ENCODE data around the gene SUSD4.

The SUSD4 gene

DNA sequence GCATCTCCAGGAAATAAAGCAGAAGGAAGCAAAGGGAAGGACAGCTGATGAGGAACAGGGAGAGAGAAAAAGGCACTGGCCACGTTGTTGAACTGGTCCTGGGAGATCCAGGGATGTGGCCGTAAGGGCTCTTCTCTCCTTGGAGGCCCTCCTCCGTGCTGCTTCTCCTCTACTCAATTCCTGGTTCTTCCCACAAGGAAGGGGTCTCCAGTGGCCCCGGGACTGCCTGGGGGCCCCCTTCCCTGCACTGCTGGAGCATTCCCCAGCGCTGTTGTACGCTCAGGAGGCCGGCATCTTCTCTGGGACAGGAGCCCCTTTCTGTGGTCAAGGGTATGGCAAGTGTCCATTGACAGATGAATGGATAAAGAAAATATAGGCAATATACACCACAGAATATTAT, 132.4 kb downstream of the SUSD4 start:
- no peak overlapping the region for H2AFZ ChIP-seq (ENCODE audit: low read depth, low read length)
- no peaks in the 10 kb centered on the region for H3K9me3 ChIP-seq (ENCODE audit: low read length)
- H3K4me3 ChIP-seq (ENCODE audit: low read length): no peak overlapping the region
- H3K36me3 ChIP-seq (ENCODE audit: insufficient read depth, low read length): no peaks in the 10 kb centered on the region
- no peaks in the 10 kb centered on the region for H3K4me1 ChIP-seq (ENCODE audit: insufficient read depth, low read length)
- peaks cover under 1% of the 10 kb centered on the region for H3K27me3 ChIP-seq (ENCODE audit: insufficient read depth, low read length)

DNA sequence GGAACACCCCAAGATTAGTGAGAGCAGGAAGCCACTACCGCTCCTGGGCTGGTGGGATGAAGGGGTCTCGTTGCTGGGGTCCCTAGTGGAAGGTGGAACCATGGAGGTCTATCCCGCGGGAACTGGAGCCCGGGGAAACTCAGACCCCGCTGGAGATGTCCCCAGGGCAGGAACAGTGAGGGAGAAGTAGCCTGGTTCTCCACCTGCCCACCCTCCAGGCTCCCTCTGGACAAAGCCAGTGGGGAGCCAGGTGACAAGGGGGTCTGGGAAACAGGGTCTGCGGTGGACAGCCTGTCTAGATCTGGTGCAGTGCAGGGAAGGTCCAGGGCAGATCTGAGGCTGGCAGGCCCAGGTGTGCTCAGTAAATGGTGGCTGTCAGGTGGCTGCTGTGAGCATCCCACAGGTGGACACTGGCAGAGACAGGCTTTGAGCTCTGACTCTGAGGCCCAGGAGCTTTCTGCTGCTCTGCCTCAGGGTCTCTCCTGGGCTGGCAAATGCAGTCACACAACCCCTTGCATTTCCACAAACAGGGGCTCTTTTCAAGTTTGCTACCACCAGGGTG, 132.9 kb downstream of the SUSD4 start:
- Histone ChIP-seq H3K36me3 (ENCODE audit: insufficient read depth, low read length) (no peaks in the 10 kb centered on the region), H3K9me3 (ENCODE audit: low read length) (no peaks in the 10 kb centered on the region)

DNA sequence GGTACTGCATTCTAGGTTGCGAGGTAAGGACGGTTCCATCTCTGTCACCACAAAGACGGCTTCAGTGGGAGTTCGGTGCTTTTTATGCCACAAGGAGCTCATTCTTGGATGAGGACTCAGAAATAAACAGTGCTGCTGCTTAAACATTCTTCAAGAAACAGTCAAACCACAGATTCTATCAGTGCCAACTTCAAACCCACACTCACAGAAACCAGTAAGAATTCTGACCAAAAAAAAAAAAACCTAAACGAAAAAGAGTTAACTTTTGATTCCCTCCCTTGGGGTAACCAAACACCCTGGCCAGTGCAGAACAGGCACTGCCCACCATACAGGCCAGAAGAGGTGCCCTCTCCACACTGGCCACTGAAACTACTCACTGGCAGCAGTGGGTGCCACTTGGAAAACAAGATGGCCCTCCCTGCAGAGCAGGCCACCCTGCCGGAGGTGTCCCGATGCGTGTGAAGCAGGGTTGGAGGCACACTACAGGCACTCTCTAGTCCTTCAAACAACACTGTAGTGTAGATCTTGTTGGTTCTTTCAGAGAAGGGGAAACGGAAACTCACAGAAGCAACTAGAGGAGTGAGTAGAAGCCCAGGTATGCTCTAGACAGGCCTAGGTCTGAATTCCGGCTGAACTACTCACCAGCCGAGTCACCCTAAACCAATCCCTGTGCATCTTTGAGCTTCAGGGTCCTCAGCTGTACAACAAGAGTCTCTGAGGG, 133.7 kb downstream of the SUSD4 start:
- Histone ChIP-seq H3K9me3 (ENCODE audit: low read length) (no peaks in the 10 kb centered on the region), H3K27me3 (ENCODE audit: insufficient read depth, low read length) (peaks cover 2% of the 10 kb centered on the region), H3K36me3 (ENCODE audit: insufficient read depth, low read length) (no peaks in the 10 kb centered on the region), H2AFZ (ENCODE audit: low read depth, low read length) (no peak overlapping the region), H3K4me3 (ENCODE audit: low read length) (no peak overlapping the region), H3K4me1 (ENCODE audit: insufficient read depth, low read length) (no peaks in the 10 kb centered on the region)

More for the DNA sequence above, 132.9 kb downstream of the SUSD4 start:
- no peak overlapping the region for H3K4me3 ChIP-seq (ENCODE audit: low read length)
- peaks cover 2% of the 10 kb centered on the region for H3K27me3 ChIP-seq (ENCODE audit: insufficient read depth, low read length)
- no peak overlapping the region for H2AFZ ChIP-seq (ENCODE audit: low read depth, low read length)
- no peaks in the 10 kb centered on the region for H3K4me1 ChIP-seq (ENCODE audit: insufficient read depth, low read length)

DNA sequence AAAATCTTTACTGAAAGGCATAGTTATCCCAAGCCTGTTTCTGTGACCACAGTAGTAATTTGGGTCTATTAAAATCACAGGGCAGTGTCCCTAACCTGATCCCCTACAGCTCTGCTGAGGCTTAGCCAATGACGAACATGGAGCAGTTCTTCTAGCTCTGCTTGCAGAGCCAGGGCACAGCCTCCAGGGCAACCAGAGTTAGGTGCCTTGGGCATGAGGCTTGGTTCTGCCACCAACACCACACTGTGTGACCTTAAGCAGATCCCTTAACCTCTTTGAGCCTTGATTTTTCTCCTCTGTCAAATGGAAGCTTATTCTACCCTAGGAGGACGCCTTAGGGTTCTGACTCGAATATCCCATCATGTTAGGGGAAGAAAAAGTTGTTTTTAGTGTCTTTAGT, 134.2 kb downstream of the SUSD4 start:
- Histone ChIP-seq H3K9me3 (ENCODE audit: low read length) (no peaks in the 10 kb centered on the region), H2AFZ (ENCODE audit: low read depth, low read length) (no peak overlapping the region)

DNA sequence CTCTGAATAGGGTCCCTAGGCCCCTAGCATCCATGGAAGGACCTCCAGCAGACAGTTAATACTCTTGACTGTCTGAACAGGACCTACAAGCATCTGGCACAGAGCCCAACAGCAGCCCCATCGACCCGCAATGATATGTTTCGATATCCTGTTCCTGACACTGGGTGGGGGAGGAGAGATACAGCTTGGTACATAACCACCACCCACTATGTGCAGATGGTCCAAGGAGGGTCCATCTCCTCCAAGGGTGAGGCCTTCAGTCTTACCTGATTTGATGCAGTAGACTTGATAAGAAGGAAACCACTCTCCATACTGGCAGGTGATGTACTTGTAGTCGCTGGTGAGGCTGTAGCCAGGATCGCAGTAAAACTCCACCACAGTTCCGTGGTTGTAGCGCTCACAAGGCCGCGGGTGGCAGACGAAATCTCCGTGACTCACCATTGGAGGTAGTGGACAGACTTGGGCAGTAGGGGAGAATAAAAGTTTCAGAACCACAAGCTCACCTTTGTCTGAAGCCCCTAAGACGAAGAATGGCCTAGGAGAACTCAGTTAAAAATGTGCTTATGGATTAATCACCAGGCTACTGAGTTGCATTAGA, 134.9 kb downstream of the SUSD4 start:
- Histone ChIP-seq H3K27me3 (ENCODE audit: insufficient read depth, low read length) (peaks cover 2% of the 10 kb centered on the region), H3K4me1 (ENCODE audit: insufficient read depth, low read length) (no peaks in the 10 kb centered on the region), H3K9me3 (ENCODE audit: low read length) (no peaks in the 10 kb centered on the region), H3K4me3 (ENCODE audit: low read length) (no peak overlapping the region), H3K36me3 (ENCODE audit: insufficient read depth, low read length) (no peaks in the 10 kb centered on the region), H2AFZ (ENCODE audit: low read depth, low read length) (no peak overlapping the region)

More for the DNA sequence above, 134.2 kb downstream of the SUSD4 start:
- H3K36me3 ChIP-seq (ENCODE audit: insufficient read depth, low read length): no peaks in the 10 kb centered on the region
- no peaks in the 10 kb centered on the region for H3K4me1 ChIP-seq (ENCODE audit: insufficient read depth, low read length)
- H3K27me3 ChIP-seq (ENCODE audit: insufficient read depth, low read length): peaks cover 2% of the 10 kb centered on the region
- H3K4me3 ChIP-seq (ENCODE audit: low read length): no peak overlapping the region

DNA sequence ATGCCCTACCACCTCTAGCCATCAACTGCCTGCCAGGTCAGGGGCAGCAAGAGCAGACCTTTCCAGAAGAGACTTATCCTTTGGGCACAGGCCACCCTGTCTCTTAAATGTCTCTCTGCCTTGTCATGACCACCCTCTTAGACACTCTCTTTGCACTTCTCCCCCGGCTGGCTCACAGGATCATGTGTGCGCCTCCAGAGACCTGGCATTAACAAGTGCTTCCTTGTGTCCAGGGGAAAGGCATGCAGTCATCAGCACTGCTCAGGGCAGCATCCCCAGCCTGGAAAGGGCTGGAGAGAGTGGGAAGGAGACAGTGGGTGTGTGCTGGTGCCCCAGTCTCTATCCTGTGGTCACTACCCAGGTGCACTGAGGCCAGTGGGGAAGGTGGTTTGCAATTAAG, 135.8 kb downstream of the SUSD4 start:
- H3K4me1 ChIP-seq (ENCODE audit: insufficient read depth, low read length): no peaks in the 10 kb centered on the region
- no peaks in the 10 kb centered on the region for H3K36me3 ChIP-seq (ENCODE audit: insufficient read depth, low read length)
- H2AFZ ChIP-seq (ENCODE audit: low read depth, low read length): no peak overlapping the region
- H3K27me3 ChIP-seq (ENCODE audit: insufficient read depth, low read length): peaks cover 2% of the 10 kb centered on the region
- H3K9me3 ChIP-seq (ENCODE audit: low read length): no peaks in the 10 kb centered on the region
- H3K4me3 ChIP-seq (ENCODE audit: low read length): no peak overlapping the region

DNA sequence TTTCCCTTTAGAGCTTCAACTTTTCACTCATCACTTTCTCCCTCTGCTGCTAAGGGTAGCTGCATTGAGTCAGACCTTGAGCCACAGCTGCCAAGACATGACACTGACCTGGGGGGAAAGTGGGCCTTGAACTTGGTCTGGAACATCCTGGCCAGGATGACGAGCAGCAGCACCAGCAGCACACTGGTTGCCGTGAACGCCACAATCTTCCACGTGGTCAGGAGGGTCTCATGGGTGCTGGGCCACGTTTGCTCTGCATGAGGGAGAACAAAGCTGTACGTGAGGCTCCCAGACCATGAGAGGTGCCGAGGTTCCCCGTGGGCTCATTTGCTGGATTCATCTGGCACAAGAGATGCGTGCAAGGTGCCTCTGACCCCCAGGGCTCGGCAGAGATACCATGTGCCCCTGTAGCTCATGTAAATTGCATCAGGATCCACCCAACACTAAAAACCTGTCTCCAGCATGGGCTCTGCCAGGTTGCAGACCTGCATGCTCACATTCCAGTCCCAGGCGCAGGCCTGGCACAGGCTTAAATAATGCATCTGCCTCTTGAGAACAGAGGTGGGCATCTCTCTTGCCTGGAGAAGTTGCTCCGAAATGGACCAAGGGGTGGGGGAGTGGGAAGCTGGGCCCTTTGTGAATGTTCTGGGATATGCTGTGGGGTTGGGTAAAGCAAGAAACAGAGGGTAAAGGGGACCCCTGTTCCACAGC, 136.3 kb downstream of the SUSD4 start:
- peaks cover 2% of the 10 kb centered on the region for H3K27me3 ChIP-seq (ENCODE audit: insufficient read depth, low read length)
- no peaks in the 10 kb centered on the region for H3K9me3 ChIP-seq (ENCODE audit: low read length)
- no peak overlapping the region for H3K4me3 ChIP-seq (ENCODE audit: low read length)
- H2AFZ ChIP-seq (ENCODE audit: low read depth, low read length): no peak overlapping the region
- no peaks in the 10 kb centered on the region for H3K36me3 ChIP-seq (ENCODE audit: insufficient read depth, low read length)
- H3K4me1 ChIP-seq (ENCODE audit: insufficient read depth, low read length): no peaks in the 10 kb centered on the region

DNA sequence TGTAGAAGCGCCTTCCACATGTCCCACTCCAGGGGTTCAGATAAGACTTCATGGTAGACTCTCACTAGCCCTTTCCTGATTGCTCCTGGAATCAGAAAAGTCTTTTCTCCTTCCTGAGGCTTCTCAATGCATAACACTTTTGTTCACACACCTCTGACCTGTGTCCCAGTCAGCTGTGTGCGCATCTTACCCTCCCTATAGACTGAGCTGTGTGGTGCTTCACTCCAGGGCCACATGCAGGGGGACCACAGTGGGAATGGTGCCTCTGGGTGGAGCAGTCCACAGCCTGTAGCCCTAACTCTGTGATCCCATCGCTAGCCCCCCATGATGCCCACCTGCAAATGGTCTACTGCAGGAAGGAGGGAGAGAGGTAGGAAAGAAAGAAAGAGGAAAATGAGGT, 136.9 kb downstream of the SUSD4 start:
- H3K4me3 ChIP-seq (ENCODE audit: low read length): no peak overlapping the region
- no peaks in the 10 kb centered on the region for H3K4me1 ChIP-seq (ENCODE audit: insufficient read depth, low read length)
- H3K36me3 ChIP-seq (ENCODE audit: insufficient read depth, low read length): no peaks in the 10 kb centered on the region
- no peak overlapping the region for H2AFZ ChIP-seq (ENCODE audit: low read depth, low read length)
- H3K27me3 ChIP-seq (ENCODE audit: insufficient read depth, low read length): peaks cover 2% of the 10 kb centered on the region
- H3K9me3 ChIP-seq (ENCODE audit: low read length): no peaks in the 10 kb centered on the region

DNA sequence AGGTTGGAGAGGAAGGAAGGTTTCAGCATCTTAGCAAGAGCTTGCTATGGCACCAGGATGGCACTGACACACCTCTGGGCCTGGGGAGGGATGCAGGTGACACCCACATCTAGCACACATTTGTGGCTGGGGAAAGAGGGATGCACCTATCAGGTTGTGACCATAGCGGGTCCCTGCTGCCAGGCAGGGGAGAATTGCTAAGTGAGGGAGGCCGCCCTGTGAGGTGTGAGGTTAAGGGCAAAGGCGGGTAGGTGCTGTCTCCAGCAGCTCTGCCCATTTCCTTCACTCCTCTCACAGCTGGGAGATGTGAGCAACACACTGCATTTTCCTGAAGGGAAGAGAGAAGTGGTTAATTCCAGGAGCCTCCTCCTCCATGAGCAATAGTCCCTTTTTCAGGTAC, 137.7 kb downstream of the SUSD4 start:
- H3K4me3 ChIP-seq (ENCODE audit: low read length): no peak overlapping the region
- H2AFZ ChIP-seq (ENCODE audit: low read depth, low read length): no peak overlapping the region
- H3K27me3 ChIP-seq (ENCODE audit: insufficient read depth, low read length): peaks cover 2% of the 10 kb centered on the region
- H3K36me3 ChIP-seq (ENCODE audit: insufficient read depth, low read length): no peaks in the 10 kb centered on the region
- H3K9me3 ChIP-seq (ENCODE audit: low read length): no peaks in the 10 kb centered on the region
- H3K4me1 ChIP-seq (ENCODE audit: insufficient read depth, low read length): no peaks in the 10 kb centered on the region

DNA sequence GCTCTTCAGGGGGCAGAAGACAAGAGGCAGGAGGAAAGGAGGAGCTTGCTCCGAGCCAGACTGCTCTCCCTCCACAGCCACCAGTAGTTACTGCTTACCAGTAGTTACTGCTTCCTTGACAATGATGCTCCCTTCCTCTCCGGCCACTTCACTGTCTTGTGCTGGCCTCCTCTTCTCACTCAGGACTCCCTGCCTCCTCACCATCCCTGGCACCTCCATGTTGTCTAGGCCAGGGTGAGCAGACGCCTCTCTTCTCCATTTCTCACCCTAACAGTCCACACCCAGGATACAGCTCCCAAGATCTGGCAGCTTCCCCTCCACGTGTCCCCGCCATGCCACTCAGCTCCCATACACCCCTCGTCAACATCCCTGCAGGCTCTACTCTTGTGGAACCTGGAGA, 138.5 kb downstream of the SUSD4 start:
- peaks cover 2% of the 10 kb centered on the region for H3K27me3 ChIP-seq (ENCODE audit: insufficient read depth, low read length)
- no peak overlapping the region for H3K4me3 ChIP-seq (ENCODE audit: low read length)
- H3K36me3 ChIP-seq (ENCODE audit: insufficient read depth, low read length): no peaks in the 10 kb centered on the region
- no peak overlapping the region for H2AFZ ChIP-seq (ENCODE audit: low read depth, low read length)
- no peaks in the 10 kb centered on the region for H3K4me1 ChIP-seq (ENCODE audit: insufficient read depth, low read length)
- no peaks in the 10 kb centered on the region for H3K9me3 ChIP-seq (ENCODE audit: low read length)

DNA sequence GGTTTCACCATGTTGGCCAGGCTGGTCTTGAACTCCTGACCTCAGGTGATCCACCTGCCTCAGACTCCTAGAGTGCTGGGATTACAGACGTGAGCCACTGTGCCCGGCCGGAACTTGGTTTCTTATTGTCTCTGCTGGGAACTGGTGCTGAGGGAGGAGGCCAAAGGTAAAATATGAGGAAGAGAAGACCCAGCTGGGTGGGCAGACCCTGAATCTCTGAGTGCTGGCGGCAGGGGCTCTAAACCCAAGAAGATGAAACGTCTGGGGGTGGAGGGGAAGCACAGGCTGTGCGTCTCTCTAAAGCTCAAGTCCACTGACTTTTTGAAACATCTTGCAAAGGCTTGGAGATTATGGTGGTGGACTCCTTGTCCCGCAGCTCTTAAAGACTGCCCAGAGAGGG, 138.9 kb downstream of the SUSD4 start:
- Histone ChIP-seq H3K4me3 (ENCODE audit: low read length) (no peak overlapping the region), H3K36me3 (ENCODE audit: insufficient read depth, low read length) (no peaks in the 10 kb centered on the region), H3K27me3 (ENCODE audit: insufficient read depth, low read length) (peaks cover 2% of the 10 kb centered on the region), H2AFZ (ENCODE audit: low read depth, low read length) (no peak overlapping the region), H3K9me3 (ENCODE audit: low read length) (no peaks in the 10 kb centered on the region), H3K4me1 (ENCODE audit: insufficient read depth, low read length) (no peaks in the 10 kb centered on the region)

DNA sequence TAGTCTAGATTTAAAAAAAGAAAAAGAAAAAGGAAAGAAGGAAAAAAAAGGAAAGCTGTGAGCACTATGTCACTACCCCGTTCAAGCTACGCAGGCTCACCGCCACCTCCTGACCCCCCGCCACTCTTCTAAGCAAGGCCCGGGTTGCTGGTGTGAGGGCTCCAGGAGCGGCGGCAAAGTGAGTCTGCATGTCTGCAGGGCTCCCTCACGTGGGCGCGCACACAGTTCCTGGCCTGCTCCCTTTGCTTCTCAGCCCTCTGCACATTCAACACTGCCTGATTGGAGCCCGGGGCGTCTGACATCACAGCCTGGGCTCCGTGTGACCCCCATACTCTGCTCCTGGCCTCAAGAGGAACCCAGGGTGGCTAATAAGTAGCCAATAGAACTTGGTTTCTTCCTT, 139.5 kb downstream of the SUSD4 start:
- peaks cover 2% of the 10 kb centered on the region for H3K27me3 ChIP-seq (ENCODE audit: insufficient read depth, low read length)
- H3K9me3 ChIP-seq (ENCODE audit: low read length): no peaks in the 10 kb centered on the region
- no peaks in the 10 kb centered on the region for H3K4me1 ChIP-seq (ENCODE audit: insufficient read depth, low read length)
- no peak overlapping the region for H3K4me3 ChIP-seq (ENCODE audit: low read length)
- no peak overlapping the region for H2AFZ ChIP-seq (ENCODE audit: low read depth, low read length)
- no peaks in the 10 kb centered on the region for H3K36me3 ChIP-seq (ENCODE audit: insufficient read depth, low read length)

All from neuron (in vitro differentiated cells).